Measurements from ENCODE around the gene NTHL1.

Gene NTHL1

GRCh38 chr16:2043667-2044451 is 3.8 kb downstream of the NTHL1 start:
- ChIA-PET CTCF (no interaction called here), POLR2A (interaction anchor here (1.2 kb wide), 1 partner anchor 79 kb away, joined by 3 read pairs; the partner anchor contains the start of gene RPS2)
- no peak for TF ChIP-seq HDGF (IDR thresholded peaks at IDR 0.05; ENCODE audit: borderline replicate concordance)
- DNase-seq (ENCODE audit: extremely low spot score) = no peak

- CTCF ChIA-PET = no interaction called here
- POLR2A ChIA-PET = interaction anchor here (1.2 kb wide), 1 partner anchor 78 kb away, joined by 3 read pairs; the partner anchor contains the start of gene RPS2
- TF ChIP-seq LEF1 (IDR thresholded peaks at IDR 0.05; ENCODE audit: borderline replicate concordance) = no peak
- no peak for TF ChIP-seq HDGF (IDR thresholded peaks at IDR 0.05; ENCODE audit: borderline replicate concordance)
- no peak for TF ChIP-seq L3MBTL2 (conservative IDR thresholded peaks at IDR 0.05)
- no peak for TF ChIP-seq TARDBP (IDR thresholded peaks at IDR 0.05)
- no peak for TF ChIP-seq SUZ12 (IDR thresholded peaks at IDR 0.05)
- TF ChIP-seq ZNF384 (IDR thresholded peaks at IDR 0.05) = no peak
- no peak for TF ChIP-seq CTBP1 (IDR thresholded peaks at IDR 0.05; ENCODE audit: borderline replicate concordance)
- no peak for TF ChIP-seq BHLHE40 (IDR thresholded peaks at IDR 0.05; ENCODE audit: borderline replicate concordance)
- TF ChIP-seq FOXA1 (IDR thresholded peaks at IDR 0.05) = no peak
- no peak for TF ChIP-seq PKNOX1 (IDR thresholded peaks at IDR 0.05)
- no peak for TF ChIP-seq SP1 (IDR thresholded peaks at IDR 0.05)
- TF ChIP-seq FOXM1 (IDR thresholded peaks at IDR 0.05; ENCODE audit: borderline replicate concordance) = no peak
- no peak for TF ChIP-seq FOXK2 (IDR thresholded peaks at IDR 0.05)
- TF ChIP-seq ARNT (IDR thresholded peaks at IDR 0.05) = no peak
- DNase-seq (ENCODE audit: extremely low spot score) = no peak
Observed at GRCh38 chr16:2042986-2043666, 4.5 kb downstream of the NTHL1 start.

DNA sequence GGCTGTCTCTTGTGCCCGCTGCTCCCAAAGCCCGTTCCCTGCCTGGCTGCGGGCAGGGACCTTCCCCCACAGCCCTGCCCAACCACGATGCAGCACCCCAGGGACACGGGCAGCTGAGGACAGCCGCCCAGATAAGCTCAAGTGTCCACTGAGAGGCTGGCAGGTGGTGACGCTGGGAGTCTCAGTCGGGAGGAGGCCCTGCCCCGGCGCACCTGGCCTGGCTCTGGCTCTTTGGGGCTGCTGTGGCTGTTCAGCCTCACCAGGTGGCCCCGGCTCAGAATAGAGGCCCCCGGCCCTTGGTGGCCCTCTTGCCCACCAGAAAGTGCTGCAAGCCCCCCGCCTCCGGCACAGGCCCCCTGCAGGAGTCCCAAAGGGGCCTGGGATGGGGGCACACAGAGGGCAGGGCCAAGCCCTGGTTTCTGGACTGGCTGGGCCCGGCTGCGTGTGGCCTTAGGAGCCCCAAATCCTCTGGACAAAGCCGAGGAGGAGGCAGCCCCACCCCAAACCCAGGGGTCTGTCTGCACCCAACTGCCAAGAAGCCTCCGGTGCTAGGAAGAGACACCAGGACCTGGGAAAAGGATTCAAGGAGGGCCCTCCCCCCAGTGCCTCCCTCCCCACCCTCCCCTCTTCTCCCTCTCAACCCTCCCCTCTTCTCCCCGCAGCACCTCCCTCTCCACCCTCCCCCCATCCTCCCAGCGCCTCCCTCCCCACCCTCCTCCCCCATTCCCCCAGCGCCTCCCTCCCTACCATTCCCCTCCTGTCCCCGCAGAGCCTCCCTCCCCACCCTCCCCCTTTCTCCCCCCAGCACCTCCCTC is 5.3 kb downstream of the NTHL1 start:
- ChIA-PET POLR2A (interaction anchor here (1.0 to 1.4 kb wide), 2 partner anchors 14 to 15 kb away, joined by 4 to 5 read pairs; partner anchors contain the start of gene NHERF2), CTCF (no interaction called here)
- TF ChIP-seq SUZ12 (IDR thresholded peaks at IDR 0.05) (no peak), ZNF384 (IDR thresholded peaks at IDR 0.05) (no peak), PKNOX1 (IDR thresholded peaks at IDR 0.05) (no peak), FOXK2 (IDR thresholded peaks at IDR 0.05) (no peak), LEF1 (IDR thresholded peaks at IDR 0.05; ENCODE audit: borderline replicate concordance) (no peak), BHLHE40 (IDR thresholded peaks at IDR 0.05; ENCODE audit: borderline replicate concordance) (no peak), L3MBTL2 (conservative IDR thresholded peaks at IDR 0.05) (no peak), CTBP1 (IDR thresholded peaks at IDR 0.05; ENCODE audit: borderline replicate concordance) (no peak), FOXM1 (IDR thresholded peaks at IDR 0.05; ENCODE audit: borderline replicate concordance) (no peak)
- DNase-seq (ENCODE audit: extremely low spot score) = no peak

DNA sequence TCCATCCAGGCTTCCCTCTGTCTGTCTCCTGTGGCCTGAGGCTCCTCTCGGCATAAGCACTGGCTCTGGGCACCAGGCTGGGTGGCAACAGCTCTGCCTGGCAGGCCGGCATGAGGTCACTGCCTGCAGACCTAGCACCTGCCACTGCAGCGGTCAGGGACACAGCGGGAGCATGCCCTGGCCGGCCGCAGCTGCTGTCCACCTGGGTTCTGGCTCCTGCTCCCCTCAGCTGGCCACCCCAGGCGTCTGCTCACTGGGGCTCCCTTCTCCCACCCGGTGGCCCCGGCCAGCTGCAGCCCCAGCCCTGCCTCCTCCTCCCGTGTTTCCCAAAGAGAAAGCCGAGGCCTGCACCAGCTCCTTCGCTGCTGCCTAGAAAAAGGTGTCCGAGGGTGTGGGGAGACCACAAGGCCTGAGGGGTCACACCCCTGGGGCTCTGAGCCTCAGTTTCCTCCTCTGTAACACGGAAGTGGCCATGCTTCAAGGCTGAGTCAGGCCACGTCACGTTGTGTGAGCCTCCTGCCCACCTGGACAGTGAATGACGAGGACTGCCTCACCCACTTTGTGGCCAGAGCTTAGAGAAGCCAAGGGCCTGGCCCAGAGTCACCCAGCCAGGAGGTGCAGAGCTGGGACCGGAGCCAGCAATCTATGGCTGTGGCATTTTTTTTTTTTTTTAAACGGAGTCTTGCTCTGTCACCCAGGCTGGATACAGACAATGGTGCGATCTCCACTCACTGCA is 6.7 kb downstream of the NTHL1 start:
- no peak for DNase-seq (ENCODE audit: extremely low spot score)
- TF ChIP-seq PKNOX1 (IDR thresholded peaks at IDR 0.05) (no peak), LEF1 (IDR thresholded peaks at IDR 0.05; ENCODE audit: borderline replicate concordance) (no peak), FOXM1 (IDR thresholded peaks at IDR 0.05; ENCODE audit: borderline replicate concordance) (no peak), TARDBP (IDR thresholded peaks at IDR 0.05) (no peak)
- CTCF ChIA-PET = no interaction called here
- POLR2A ChIA-PET = interaction anchor here (0.8 to 1.7 kb wide), 3 partner anchors 13 to 76 kb away, joined by 3 to 6 read pairs (median 5); partner anchors contain the start of genes NHERF2 and RPS2

DNA sequence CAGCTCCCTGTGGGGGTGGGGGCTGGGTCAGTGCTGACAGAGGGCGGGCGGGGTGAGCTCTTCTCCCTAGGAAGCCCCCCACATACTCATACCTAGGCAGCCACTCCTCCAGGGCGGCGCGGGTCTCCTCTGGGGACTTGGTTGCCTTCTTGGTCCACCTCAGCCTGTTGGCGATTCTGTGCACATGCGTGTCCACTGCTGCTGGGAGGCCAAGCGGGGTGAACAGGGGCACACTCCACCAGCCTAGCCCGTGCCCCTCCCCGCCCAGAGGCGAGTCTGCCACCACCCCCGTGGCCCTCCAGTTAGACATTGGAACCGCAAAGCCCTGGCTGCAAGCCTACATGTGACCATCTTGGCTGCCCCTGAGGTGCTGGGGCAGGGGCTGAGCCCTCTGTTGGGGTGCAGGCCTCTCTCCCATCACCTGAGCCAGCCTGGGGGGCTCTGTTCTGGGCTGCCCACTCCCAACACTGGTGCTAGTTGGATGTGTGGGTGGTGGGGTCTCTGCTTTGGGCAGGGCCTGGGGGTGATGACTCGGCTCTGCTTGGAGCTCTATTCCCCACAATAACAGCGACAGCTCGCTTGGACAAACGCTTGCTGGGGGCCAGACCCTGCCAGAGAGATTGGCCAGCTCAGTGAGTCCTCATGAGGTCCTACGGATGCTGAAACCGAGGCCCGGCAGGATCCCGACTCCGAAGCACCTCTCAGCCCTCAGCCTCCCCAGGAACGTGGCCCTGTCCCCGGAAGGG is 7.4 kb downstream of the NTHL1 start:
- POLR2A ChIA-PET = interaction anchor here (0.8 to 1.7 kb wide), 4 partner anchors 8 to 76 kb away, joined by 3 to 7 read pairs (median 6); partner anchors contain the start of genes NTHL1, RPS2 and TSC2
- TF ChIP-seq HDGF (IDR thresholded peaks at IDR 0.05; ENCODE audit: borderline replicate concordance) = no peak
- no peak for DNase-seq (ENCODE audit: extremely low spot score)
- CTCF ChIA-PET = no interaction called here

Data from HEK293T (cell line).